GM12892 (cell line): ENCODE measurements around the gene TLE2.

Experiments
- POLR2A ChIP-seq: IDR thresholded peaks from 2 replicates; pipeline ENCODE4 v1.6.1; 2011; ENCODE audit warnings: low read depth, low read length, control low read depth
- POLR2AphosphoS5 ChIP-seq: IDR thresholded peaks from 2 replicates; pipeline ENCODE4 v1.6.1; 2011; ENCODE audit warnings: low read depth, low read length, control low read depth
- TAF1 ChIP-seq: IDR thresholded peaks from 2 replicates; pipeline ENCODE4 v1.6.1; 2011; ENCODE audit warnings: low read depth, mild to moderate bottlenecking, control low read depth, low read length, borderline replicate concordance

- TF ChIP-seq POLR2A (no peak), POLR2AphosphoS5 (no peak), TAF1 (no peak)
These were observed 52.5 kb downstream of the TLE2 start for GRCh38 chr19:2976609-2977000.
